Measurements from ENCODE around the gene PPP6R3.
"Not testable (repeated sequence)": the region's sequence is repeated elsewhere in the genome, so short reads cannot be mapped to it uniquely, and the experiment has no call there.

Gene PPP6R3

GRCh38 chr11:68532727-68533369 is 72.3 kb downstream of the PPP6R3 start:
- peak; percentile 46 for DNase-seq

DNA sequence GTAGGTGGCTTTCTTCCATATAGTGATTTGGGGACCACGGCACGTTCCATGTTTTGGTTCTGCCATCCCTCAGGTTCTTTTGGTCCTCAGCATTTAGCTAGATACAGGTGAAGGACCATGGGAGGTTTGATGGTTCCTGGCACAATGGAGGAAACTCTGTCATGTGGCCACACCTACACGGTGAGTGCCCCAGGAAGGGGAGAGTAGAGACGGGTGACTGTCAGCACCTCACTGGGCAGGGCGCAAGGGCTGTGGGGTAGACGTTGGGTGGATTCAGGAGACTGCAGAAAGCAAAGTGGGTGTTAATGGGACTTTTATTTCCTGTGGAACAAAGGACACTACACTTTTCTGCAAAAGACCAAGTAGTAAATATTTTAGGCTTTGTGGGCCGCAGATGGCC is 73.4 kb downstream of the PPP6R3 start:
- DNase-seq: no peak

DNA sequence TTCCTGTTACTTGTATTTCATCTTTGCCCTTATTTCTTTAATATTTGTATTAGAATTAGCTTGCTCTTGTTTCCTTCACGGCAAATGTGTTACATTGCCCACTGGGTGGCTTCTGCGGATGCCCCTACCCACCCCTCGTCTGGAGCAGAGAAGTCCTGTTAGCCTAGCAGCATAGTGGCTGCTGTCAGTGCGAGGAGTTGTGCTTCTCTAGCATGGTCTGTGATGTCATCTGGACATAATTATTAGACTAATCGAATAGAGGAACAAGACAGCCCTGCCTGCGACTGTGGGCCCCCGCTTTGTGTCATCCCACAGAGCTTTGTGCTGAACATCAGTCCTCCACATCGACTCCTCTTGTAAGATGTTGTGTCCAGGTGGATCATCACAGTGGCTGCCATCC is 74.5 kb downstream of the PPP6R3 start:
- no peak for DNase-seq

DNA sequence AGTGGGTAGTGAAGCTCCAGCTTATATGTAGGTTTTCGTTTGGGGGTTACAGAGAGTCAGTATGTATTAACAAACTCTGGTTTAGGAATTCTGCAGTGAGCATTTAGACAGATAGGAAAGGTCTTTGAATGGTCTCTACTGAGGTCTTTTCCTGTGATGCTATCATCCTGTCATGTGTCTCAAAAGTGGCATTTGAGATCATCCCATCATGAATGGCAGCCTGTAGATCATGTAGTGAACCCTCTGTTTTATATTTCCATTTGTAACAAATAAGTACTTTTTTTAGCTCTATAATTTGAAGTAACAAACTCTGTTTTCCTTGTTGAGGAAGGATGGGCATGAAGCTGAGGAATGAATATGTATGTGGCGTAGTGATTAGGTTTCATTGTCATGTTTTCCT is 76.2 kb downstream of the PPP6R3 start:
- no peak for DNase-seq

GRCh38 chr11:68538025-68538424 is 77.5 kb downstream of the PPP6R3 start:
- DNase-seq: no peak

GRCh38 chr11:68539395-68539794 is 78.8 kb downstream of the PPP6R3 start:
- no peak for DNase-seq

DNA sequence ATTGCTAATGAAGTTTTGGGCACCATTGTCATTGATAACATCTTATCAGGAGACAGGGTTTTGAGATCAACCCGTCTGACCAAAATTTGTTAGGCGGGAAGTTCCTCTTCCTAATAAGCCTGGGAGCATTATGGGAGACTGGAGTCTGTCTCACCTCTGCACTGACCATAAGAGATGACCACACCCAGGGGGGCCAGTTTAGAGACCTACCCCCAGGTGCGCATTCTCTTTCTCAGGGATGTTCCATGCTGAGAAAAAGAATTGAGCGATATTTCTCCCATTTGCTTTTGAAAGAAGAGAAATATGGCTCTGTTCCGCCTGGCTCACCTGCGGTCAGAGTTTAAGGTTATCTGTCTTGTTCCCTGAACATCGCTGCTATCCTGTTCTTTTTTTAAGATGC is 80.0 kb downstream of the PPP6R3 start:
- DNase-seq: not testable (repeated sequence)

DNA sequence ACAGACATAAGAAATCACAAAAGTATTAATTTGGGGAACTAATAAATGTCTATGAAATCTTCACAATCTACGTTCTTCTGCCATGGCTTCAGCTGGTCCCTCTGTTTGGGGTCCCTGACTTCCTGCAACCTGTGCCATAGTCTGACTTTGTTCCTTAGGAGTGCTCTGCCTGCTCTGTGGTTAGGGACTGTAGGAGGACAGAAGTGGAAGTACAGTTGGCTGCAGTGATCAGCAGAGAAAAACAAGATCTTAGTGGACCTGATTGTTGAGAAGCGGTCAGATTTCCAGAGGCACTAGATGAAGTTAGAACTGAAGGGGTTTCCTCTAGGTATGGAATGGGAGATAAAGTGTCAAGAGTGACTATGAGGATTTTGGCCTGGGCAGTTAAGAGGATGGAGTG is 80.6 kb downstream of the PPP6R3 start:
- DNase-seq: no peak

GRCh38 chr11:68541991-68542390 is 81.4 kb downstream of the PPP6R3 start:
- DNase-seq: no peak

DNA sequence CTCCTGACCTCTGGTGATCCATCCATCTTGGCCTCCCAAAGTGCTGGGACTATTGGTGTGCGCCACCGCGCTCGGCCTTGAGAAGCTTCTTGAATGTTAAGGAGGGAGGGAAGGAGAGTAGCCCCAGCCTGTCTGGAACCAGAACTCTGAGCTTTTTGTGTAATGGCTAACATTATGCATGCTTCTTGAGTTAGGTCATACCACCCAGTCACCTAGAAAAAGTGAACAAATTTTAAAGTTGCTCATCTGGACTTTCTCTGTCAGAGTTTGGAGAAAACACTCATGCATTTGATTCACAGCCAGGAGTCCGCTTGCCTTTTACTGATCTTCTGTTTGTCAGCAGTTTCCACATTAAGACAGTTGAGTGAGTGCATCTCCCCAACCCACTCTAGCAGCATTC is 82.1 kb downstream of the PPP6R3 start:
- no peak for DNase-seq

DNA sequence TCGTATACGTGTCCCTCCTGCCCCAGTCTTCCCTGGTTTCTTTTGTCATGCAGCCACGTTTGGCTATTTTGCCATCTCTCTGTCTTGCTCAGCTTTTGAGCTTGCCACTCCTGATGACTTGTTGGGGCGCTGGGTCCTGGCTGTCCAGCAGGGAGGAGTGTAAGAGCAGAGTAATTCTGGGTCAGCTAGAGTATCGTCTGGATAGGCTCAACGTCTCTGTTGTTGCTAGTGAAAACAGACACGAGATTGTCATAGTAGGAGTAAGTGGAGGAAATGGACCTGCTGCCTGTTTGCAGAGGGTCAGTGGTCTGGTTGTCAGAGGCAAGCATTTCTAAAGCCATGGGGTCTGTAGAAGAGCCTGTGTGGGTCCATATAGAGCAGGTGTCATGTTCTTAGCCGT is 83.0 kb downstream of the PPP6R3 start:
- DNase-seq: no peak

- DNase-seq: no peak
Observed at GRCh38 chr11:68545347-68545746, 84.8 kb downstream of the PPP6R3 start.

GRCh38 chr11:68545796-68546195 is 85.2 kb downstream of the PPP6R3 start:
- no peak for DNase-seq

- DNase-seq: no peak
Observed at GRCh38 chr11:68546555-68546954, 86.0 kb downstream of the PPP6R3 start.

DNA sequence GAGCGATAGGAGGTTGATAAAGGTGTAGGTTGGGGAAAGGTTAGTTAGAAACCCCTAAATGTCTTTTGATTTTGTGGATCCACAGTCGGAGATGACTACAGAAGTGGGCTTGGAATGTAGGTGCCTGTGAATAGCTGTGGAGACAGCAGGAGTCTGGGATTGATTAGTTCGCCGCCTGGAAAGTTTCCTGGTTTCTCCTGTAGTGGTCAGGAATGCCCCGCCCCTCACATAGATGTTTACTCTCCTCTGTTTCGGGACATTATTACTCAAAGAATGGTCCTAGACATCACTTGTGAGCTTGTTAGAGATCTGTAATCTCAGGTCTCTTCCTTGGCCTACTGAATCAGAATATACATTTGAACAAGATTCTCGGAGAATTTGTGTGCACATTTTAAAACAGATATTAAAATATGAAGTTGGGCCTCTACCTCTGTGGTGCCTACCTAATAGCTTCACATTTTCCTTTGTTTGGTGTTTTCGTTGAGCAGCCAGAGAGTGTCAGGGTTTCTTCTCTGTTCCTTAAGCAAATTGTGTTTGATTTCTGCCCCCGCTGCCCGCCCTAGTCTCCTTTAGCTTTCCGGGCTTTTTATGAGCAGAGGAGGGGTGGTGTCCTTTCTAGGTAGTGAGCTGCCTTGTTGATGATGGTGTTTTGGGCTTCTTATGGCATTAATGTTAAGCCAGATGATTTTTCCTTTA is 89.4 kb downstream of the PPP6R3 start:
- DNase-seq: no peak

DNA sequence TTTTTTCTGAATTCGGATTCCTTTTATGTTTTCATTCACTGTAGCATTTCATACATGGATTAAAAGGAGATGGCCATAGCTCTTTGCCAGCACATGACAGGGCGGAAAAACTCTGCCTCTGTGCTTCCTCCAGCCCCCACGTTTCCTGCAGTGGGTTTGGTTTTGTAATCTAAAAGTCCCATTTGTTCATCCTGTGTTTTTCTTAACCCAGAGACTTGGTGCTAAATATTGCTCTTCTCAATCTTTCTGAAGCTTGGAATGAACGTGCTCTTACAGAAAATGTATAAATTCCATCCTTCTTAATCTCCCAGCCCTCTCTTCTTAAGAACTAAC is 89.9 kb downstream of the PPP6R3 start:
- DNase-seq: no peak

DNA sequence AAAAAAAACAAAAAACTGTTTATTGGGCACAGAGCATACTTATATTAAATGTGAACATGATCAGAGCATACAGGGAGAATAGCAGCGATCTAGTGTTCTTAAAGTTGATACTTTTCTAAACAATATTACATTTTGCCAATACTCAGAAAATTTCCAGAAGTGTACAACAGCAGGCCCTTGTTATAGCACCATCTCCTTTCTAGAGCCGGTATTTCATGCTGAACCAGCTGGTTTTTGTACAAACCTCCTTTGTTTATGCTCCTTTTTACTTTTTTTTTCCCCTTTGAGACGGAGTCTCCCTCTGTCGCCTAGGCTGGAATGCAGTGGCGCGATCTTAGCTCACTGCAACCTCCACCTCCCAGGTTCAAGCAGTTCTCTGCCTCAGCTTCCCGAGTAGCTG is 90.7 kb downstream of the PPP6R3 start:
- no peak for DNase-seq

DNA sequence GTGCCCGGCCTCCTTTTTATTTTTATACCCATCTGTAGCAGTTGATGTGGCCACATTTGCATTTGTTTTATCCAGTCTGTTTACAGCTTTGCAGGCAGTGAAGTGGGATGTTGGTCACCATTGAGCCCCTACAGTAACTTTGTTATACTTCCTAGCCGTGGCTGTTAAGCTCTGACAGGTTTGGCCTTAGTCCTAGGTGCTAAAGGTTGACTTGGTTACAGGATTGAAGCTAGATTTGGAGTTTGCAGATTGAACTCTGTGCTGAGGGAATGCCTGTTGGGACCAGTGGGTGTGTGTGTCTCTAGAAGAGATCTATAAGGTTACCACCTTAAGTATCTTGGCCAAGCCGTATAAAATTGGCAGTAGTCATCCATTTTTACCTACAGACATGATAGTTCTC is 91.2 kb downstream of the PPP6R3 start:
- DNase-seq: no peak

GRCh38 chr11:68552542-68552941 is 92.0 kb downstream of the PPP6R3 start:
- no peak for DNase-seq

GRCh38 chr11:68560216-68560615 is 99.7 kb downstream of the PPP6R3 start:
- DNase-seq: no peak

GRCh38 chr11:68563454-68563853 is 102.9 kb downstream of the PPP6R3 start:
- DNase-seq: no peak

DNA sequence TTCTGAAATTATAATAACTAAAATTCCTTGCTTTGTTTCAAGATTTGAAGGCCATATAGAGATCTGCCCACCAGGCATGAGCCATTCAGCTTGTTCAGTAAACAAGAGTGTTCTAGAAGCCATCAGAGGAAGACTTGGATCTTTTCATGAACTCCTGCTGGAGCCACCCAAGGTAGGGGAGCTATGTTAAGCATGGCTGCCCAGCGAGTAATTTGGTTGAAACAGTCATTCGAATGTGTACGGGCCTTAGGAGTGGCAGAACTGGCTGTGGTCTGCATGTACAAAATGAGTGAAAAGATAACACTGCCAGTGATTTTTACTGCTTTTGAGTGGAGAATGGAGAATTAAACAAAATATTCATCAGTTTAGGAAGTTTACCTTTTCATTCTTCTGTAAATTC is 103.7 kb downstream of the PPP6R3 start:
- DNase-seq: no peak

DNA sequence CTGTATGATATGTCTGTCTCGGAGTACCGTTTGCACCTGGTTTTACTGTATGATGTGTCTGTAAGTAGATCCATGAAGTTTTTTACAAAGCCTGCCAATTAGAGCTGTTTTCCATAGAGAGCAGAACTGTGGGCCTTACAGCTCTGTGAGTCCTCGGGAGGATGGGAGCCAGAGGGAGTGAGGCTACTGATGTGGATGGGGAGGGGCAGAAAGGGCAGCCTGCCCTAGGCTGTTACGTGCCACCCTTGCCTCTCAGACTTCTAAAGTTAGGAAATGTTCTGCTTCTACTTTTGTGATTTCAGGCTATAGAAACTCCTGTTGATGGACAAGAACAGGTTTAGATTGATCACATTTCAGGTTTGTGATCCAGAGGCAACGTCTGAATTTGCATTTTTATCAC is 105.2 kb downstream of the PPP6R3 start:
- DNase-seq: no peak

GRCh38 chr11:68567553-68567952 is 107.0 kb downstream of the PPP6R3 start:
- no peak for DNase-seq

DNA sequence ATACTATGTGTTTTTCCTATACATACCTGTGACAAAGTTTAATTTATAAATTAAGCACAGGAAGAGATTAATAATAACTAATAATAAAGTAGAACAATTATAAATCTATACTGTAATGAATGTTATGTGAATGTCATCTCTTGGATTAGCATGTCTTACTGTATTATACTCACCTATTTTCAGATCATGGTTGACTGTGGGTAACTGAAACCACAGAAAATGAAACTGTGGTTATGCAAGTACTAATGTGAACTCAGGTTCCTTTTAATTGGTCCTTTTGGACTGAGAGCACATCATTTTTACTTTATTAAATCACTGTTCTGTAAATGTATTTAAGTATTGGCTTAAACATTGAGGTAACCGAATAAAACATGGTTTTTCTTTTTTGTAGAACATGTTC is 108.8 kb downstream of the PPP6R3 start:
- DNase-seq: no peak

All from NCI-H69 (cell line).